NOMO-1 treated with DMSO at 0.1 percent for 48 hours (cell line): Measurements from ENCODE around the gene RIT2.
"Not testable (repeated sequence)": the region's sequence is repeated elsewhere in the genome, so short reads cannot be mapped to it uniquely, and the experiment has no call there.

Source experiments
- DNase-seq: peaks from one replicate; lab custom pipeline; 2025; ENCODE audit not compliant: unreplicated experiment; lab: John Stamatoyannopoulos, UW

The RIT2 gene

GRCh38 chr18:42778024-42778423, 337.5 kb downstream of the RIT2 start:
- no peak for DNase-seq

- DNase-seq, result no peak
These were observed 341.6 kb downstream of the RIT2 start for GRCh38 chr18:42773870-42774269.

DNA sequence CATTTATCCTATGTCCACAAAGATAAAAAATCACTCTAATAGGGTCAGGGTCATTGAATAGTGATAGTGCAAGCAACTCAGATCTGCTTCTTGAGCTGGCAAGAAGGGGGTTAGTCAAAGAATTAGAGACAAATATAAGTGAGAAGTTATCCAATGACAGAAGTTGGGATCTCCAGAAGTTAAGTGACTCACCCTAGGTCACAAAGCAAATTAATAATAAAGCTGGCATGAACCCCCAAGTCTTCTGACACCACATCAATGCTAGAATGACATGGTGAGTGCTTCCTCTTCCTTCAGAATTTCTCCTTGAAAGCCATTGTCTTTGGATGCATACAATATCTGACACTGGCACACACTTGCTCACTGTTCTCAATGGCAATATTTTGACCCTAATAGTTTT, 343.5 kb downstream of the RIT2 start:
- no peak for DNase-seq

GRCh38 chr18:42765302-42765701, 350.2 kb downstream of the RIT2 start:
- no peak for DNase-seq

DNA sequence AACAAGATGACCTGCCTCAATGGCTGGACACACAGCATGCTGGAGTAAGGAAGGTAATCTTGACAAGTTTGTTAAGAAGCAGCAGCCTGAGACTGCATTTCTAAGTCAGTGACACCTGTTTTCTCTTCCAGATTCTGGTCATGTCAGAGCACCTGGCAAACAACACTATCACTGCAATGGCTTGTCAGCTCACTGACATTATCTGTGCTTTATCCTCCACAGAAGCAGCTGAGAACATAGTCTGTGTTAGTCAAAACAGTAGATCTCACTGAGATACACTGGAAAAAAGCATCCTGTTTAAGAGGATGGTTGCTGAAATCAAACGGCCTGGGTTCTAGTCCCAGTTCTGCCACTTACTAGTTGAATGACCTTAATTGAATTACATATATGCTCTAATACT, 355.2 kb downstream of the RIT2 start:
- DNase-seq, result no peak

DNA sequence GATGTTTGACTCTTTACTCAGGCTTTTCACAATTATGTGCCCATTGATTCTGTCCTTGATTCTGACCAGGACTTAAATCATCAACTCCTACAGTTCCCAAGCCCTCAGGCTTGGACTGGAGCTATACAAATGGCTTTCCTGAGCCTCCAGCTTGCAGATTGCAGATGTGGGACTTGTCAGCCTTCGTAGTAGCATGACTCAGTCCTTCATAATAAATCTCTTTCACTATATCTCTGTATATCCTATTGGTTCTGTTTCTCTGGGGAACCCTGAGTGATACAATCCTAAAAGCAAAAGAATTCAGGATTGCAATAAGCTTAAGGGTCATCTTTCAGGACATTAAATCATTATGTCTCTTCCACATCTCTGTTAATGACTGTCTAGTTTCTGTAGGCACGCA, 356.6 kb downstream of the RIT2 start:
- DNase-seq, result no peak

GRCh38 chr18:42756214-42756613, 359.3 kb downstream of the RIT2 start:
- no peak for DNase-seq

- no peak for DNase-seq
These were observed 362.6 kb downstream of the RIT2 start for GRCh38 chr18:42752916-42753315.

DNA sequence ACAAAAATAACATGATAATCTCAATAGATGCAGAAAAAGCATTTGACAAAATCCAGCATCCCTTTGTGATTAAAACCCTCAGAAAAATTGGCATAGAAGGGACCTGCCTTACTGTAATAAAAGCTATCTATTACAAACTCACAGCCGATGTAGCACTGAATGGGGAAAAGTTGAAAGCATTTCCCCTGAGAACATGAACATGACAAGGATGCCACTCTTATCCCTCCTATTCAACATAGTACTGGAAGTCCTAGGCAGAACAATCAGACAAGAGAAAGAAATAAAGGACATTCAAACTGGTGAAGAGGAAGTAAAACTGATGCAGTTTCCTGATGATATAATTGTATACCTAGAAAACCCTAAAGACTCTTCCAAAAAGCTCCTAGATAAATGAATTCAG, 368.7 kb downstream of the RIT2 start:
- no peak for DNase-seq

GRCh38 chr18:42745931-42746330, 369.6 kb downstream of the RIT2 start:
- DNase-seq, result no peak

- no peak for DNase-seq
These were observed 370.3 kb downstream of the RIT2 start for GRCh38 chr18:42745171-42745570.

DNA sequence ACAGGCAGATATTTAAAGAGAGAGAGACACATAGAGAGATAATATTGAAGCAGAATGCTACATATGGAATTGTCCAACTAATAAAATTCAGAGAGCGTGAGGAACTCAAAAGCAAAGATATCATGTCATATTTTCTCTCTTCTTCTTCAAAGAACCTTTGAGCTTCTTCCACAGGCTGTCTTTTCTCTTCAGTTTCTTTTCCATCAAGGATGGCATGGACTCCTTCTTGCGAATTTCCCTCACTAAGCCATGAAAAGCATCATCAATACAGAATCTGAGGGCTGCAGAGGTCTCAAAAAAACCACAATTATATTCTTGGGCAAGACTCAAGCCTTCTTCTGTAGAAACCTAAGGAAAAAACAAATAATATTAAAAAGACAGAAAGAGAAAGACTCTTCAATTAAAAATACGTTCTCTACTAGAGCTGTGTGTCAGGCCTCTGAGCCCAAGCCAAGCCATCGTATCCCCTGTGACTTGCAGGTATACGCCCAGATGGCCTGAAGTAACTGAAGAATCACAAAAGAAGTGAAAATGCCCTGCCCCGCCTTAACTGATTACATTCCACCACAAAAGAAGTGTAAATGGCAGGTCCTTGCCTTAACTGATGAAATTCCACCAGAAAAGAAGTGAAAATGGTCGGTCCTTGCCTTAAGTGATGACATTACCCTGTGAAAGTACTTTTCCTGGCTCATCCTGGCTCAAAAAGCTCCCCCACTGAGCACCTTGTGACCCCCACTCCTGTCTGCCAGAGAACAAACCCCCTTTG, 371.9 kb downstream of the RIT2 start:
- DNase-seq, result no peak

DNA sequence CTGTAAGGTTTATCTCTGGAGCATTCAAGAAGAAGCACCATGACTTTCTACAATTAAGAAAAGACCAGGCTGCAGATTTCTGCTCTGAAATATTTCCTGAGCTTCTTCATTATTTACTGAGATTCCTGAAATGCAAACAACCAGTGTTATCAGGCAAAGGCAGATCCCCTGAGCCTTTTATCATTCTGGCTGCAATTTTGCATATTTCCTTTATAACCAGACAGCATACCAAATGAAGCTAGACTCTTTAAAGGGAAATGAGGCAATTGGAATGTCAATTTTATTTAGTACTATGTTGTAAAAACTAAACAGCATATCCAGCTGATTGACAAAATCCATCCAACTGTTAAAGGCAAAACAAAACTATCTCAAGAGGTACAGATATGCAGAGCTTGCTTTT, 372.5 kb downstream of the RIT2 start:
- DNase-seq, result no peak

DNA sequence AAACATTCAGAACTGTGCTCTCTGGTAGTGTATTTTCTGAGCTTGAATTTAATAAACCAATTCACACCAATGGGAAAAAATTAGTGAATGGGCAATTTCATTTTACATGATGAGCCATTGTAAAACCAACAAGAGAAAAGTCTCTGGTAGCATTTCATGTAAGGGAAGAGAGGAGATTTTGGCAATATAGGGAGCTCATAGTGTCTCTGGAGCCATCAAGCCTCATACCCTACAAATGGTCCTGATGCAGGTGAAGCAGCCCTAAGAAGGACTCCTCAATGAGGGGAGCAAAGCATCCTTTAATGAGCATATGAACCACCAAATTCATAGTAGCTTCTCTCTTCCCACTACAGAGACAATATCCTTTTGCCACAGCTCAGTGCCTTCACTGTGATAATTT, 373.0 kb downstream of the RIT2 start:
- no peak for DNase-seq

DNA sequence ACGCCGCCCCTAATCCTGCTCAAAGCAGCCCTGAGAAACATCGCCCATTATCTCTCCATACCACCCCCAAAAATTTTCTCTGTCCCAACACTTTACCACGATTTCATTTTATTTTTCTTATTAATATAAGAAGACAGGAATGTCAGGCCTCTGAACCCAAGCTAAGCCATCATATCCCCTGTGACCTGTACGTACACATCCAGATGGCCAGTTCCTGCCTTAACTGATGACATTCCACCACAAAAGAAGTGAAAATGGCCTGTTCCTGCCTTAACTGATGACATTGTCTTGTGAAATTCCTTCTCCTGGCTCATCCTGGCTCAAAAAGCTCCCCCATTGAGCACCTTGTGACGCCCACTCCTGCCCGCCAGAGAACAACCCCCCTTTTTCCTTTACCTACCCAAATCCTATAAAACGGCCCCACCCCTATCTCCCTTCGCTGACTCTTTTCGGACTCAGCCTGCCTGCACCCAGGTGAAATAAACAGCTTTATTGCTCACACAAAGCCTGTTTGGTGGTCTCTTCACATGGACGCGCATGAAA, 373.6 kb downstream of the RIT2 start:
- DNase-seq, result not testable (repeated sequence)

- not testable (repeated sequence) for DNase-seq
These were observed 374.2 kb downstream of the RIT2 start for GRCh38 chr18:42741299-42741698.

DNA sequence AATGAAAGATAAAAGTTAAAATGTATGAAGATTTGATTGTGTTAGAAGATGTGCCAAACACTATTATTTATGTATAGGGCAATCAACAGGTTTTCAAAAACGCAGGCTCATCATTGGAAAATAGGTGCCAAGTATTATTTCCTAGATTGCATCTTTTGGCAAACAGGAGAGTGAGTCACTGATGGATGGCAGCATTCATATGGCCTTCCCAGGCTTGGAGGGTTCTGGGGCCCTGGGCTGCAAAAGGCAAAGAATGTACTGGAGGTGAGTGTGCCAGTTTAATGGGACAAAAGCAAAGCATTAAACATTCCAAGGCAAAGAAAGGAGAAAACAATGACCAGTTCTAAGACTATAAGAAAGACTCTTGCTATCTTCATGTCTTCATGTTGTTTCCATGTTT, 379.4 kb downstream of the RIT2 start:
- DNase-seq, result no peak

DNA sequence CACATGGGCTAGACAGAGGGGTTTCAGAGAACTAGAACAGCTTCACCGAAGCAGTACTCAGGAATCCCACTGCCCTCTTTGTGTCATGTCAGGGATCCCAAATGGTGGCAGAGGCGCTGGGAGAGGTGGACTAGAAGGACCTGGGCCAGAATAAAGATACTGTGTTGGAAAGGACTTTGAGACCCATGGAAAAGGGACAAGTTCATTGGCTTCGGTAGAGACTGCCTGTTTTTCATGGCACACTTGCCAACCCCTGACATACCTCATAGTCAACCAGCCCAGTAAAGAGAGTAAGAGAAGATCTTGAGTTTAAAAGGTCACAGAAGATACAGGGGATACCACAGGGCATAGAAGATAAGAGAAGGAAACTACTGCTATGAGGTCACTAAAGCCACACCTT, 381.0 kb downstream of the RIT2 start:
- no peak for DNase-seq

DNA sequence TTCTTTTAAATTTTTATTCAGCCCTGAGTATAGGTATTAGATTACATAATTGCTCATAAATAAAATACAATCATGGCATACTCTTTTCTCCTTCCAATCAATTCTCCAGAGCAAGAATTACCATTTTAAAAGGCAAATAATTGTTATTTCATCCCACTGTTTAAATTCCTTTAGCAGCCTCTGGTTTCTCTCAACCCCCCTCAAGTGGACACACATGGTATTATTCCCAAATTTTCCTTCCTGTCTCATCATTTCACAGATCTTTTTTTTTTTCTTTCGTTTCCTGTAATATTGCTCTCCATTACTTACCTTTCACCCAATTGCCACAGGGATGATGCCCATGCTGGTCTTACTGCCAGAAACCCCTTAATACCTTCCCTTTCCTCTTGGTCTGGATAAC, 385.2 kb downstream of the RIT2 start:
- no peak for DNase-seq

DNA sequence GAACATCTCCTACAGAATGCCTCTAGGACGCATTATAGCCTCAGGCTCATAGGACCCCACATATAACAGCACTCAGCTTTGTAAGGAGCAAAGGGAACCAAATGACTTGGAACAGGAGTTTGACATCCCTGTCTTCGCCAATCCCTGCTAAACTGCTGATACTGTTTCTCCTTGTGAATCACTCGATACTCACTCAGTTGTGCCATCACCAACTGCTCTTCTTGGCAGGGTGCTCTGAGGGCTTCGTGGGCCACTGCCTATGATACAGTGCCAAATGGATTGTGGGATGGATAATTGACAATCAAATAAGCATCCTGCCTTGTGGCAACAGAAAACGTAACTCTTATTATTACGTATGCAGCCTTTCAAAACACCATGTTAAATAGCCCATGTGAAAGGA, 396.3 kb downstream of the RIT2 start:
- DNase-seq, result no peak

- DNase-seq, result no peak
These were observed 403.4 kb downstream of the RIT2 start for GRCh38 chr18:42712065-42712464.

- DNase-seq, result no peak
These were observed 408.4 kb downstream of the RIT2 start for GRCh38 chr18:42707080-42707479.

DNA sequence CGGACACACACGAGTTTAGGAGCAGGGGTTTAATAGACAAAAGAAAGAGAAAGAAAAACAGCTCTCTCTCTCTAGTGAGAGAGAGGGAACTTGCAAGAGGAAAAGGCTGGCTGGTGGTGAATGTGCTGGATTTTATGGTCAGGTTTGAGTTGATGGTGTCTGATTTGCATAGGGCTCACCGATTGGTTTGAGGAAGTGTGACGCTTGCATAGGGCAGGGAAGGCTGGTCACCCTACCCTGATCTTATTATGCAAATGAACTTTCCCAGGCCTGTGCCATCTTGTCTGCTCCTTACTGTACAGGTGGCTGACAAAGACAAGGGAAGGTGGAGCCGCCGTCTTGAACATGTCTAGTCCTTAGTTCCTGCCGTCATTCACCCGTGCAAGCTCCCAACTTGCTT, 408.9 kb downstream of the RIT2 start:
- DNase-seq, result no peak
